Femur (tissue), 1 donor: ENCODE data around the gene TFG.
"Not testable (repeated sequence)": the region's sequence is repeated elsewhere in the genome, so short reads cannot be mapped to it uniquely, and the experiment has no call there.

Experiments
- DNase-seq: peaks from one replicate; pipeline ENCODE4 v3.0.0-alpha.2; 2017

TFG gene

DNA sequence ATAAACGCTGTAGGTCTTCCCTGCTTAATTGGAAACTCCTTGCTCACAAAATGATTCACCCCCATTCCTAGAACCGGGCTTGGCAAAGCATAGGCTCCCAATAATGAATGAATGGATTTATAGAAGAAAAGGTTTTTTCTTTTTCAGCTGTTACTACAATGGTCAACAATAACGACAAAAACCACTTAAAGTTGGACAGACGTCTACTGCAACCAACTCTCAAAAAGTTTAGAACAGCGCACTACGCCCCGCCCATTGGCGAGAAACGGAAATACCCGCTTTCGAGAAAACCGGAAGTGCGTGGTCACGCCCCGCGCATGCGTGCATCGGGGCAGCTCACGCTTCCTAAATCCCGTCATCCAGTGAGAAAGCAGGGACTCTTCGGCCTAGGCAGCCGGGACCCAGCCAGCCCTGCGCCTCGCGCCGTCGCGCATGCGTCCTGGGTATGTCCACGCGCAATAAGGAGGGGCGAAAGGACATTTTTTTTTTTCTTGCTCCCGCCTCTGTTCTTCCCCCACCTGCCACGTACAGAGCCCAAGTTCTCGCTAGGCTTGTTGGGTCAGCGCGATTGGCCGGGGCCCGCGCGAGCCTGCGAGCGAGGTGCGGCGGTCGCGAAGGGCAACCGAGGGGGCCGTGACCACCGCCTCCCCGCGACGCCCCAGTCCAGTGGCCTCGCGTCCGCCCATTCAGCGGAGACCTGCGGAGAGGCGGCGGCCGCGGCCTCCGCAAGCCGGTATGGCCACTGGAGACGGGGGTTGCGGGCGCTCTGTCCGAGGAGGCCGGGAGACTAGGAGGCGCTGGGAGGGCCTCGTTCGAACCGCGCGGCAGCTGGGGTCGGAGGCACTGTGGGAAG lies at the start of gene TFG:
Gene TFG (plus strand): TSS at position 506 of the 853 bp plus-strand sequence. CDS start 4,192 bp downstream, outside the sequence.
- DNase-seq: peak; percentile 99

DNA sequence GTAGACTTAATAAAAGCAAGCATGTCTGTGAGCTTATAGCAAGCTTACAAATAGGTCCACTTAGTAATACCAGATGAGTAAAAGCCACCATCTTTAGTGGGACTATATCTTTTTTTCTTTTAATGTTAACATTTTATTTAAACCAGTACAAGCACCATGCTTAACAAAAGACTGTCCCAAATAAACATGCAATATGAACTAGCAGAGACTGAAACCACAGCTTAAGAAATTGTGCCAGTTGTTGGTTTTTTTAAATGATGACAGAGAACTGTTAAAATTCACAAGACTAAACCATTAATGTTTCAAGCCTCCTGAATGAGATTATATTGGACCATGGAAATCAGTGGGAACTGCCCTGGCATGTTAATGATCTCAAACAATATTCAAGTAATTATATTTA lies 48.0 kb upstream of the TFG start:
- DNase-seq: not testable (repeated sequence)

DNA sequence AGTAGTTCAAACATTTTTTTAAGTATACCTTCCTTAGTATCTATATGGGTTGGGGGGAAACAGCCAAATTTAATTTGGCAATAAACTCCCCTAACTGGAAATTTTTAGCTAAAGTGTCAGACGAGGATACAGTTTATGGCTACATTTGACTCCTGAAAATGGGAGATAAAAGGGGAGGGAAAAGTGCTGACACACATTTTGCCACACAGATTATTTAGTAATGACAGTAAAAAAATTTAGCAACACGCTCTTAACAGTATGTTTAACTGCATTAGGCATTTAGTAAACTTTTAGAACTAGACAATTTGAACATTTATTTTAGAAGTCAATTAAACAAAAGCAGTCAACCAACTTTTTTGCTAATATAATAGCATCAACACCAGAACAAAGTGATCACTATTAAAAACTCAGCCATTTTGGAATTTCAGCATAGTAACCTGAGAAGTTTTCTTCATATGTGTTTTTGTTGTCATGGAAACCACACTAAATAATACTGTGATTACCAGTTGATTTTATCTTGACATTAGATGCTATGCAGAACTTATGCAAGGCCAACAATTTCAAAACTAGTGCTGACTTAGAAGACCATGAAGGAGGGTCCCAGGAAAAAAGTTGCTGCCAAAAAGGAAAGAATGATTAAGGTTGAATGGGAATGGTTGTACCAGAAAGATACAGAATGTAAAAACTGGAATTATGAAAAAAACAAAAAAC lies 47.0 kb upstream of the TFG start:
- DNase-seq: no peak

DNA sequence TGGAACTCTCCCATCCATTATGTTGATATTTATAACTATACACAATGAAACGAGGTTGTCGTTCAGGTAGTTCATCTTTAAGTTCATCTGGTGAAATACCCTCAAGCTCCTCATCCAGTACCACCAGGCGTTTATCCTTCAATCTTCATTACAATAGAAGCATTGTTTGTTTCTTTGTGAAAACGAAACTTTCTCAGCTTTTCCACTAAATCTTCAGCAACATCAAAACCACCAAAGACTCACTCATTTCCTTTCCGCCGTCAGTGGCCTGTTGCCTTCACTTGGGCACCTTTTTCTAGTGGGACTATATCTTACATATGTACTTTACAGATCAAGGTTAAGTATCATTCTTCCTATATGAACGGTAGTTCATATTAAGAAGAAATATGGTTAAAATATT lies 44.1 kb upstream of the TFG start:
- DNase-seq: no peak

DNA sequence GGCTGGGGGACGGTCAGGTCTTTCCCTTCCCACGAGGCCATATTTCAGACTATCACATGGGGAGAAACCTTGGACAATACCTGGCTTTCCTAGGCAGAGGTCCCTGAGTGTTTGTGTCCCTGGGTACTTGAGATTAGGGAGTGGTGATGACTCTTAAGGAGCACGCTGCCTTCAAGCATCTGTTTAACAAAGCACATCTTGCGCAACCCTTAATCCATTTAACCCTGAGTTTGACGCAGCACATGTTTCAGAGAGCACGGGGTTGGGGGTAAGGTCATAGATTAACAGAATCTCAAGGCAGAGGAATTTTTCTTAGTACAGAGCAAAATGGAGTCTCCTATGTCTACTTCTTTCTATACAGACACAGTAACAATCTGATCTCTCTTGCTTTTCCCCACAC lies 42.6 kb upstream of the TFG start:
- not testable (repeated sequence) for DNase-seq

DNA sequence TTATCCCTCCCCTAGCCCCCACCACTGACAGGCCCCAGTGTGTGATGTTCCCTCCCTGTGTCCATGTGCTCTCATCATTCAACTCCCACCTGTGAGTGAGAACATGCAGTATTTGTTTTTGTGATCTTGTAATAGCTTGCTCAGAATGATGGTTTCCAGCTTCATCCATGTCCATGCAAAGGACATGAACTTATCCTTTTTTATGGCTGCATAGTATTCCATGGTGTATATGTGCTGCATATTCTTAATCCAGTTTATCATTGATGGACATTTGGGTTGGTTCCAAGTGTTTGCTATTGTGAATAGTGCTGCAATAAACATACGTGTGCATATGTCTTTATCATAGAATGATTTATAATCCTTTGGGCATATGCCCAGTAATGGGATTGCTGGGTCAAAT lies 42.0 kb upstream of the TFG start:
- DNase-seq: not testable (repeated sequence)

DNA sequence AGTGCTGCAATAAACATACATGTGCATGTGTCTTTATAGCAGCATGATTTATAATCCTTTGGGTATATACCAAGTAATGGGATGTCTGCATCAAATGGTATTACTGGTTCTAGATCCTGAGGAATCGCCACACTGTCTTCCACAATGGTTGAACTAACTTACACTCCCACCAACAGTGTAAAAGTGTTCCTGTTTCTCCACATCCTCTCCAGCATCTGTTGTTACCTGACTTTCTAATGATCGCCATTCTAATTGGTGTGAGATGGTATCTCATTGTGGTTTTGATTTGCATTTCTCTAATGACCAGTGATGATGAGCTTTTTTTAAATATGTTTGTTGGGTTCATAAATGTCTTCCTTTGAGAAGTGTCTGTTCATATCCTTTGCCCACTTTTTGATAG lies 38.3 kb upstream of the TFG start:
- not testable (repeated sequence) for DNase-seq

DNA sequence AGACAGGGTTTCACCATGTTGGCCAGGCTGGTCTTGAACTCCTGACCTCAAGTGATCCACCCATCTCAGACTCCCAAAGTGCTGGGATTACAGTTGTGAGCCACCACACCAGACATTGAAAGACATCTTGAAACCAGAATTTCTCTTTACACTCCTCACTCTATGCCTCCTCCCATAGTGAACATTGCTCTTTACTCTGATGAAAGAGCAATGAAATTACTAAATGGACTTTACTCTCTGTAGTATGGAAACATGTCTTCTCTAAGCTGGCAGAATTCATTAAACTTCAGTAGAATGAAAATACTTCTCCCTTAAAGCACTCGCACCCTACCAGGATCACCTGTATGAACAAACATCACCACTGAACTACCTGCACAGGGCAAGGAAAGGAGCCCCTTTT lies 27.8 kb upstream of the TFG start:
- no peak for DNase-seq

DNA sequence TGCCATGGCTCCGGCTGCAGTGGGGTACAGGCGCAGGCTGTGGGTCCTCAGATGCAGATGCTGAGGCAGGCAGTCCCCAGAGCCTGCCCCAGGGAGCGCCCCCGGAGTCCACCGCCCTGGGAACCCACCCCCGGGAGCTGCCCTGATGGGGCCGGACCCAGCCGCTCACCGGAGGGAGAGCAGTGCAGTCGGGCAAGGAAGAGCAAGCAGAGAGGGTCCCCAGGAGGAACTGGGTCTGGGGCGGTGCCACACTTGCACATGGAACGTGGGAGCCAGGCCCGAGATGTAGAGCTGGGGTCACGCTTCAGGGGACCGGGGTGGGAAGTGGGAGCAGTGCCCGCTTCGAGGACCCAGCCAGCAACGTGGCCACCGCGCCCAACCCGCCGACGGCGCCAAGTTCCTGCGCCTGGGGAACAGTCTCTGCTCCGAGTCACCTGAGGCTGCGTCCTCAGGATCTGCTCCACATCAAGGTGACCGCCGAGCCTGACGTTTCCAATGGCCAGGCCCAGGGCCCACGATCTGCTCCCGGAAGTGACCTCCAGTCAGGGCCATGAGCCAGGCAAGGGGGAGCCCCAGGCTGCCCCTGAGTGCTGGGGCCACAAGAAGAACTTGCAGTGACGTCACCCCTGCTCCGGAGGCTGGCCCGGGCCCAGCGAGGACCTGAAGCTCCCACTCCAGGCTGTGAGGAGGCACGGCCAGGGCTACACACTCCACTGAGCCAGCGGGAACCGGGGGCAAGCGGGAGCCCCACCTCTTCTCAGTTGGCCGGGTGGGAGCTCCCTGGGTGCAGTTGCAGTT lies 27.0 kb upstream of the TFG start:
- DNase-seq: no peak

DNA sequence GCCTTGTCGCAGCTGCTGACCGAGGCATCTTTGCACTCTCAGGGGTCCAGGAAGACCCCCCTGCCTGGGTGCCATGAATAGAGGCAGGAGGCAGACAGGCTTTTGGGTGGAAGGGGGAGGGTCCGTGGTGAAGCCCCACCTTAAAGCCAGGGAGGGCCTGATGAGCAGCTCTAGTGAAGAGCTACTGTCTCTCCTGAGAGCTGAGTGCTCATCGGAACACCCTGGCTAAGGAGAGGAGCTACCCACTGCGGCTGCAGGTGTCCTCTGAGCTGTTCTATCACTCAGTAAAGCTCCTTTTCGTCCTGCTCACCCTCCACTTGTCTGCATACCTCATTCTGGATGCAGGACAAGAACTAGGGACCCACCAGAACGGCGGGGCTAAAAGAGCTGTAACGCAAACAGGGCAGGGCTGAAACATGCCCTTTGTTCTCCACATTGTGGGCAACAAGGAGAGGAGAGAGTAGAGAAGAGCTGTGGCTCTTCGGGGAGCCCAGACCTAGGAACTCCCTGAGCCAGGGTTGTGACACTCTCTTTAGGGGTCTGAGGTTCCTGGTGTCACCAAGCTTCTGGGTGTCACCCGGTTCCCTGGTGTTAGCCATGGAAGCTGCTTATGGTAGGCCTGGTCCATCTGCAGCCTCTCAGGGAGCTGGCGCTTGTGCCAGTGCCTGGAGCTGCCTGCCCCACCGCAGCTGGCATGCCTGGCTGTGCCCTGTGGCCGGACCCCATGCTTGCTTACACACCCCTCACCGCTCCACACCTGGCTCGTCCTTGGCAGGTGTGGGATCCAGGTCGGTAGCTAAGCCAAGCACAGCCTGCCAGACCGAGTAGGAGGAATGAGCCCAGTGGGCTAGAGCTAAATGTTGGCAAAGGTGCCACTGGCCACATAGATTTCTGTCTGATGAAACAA lies 26.2 kb upstream of the TFG start:
- no peak for DNase-seq

DNA sequence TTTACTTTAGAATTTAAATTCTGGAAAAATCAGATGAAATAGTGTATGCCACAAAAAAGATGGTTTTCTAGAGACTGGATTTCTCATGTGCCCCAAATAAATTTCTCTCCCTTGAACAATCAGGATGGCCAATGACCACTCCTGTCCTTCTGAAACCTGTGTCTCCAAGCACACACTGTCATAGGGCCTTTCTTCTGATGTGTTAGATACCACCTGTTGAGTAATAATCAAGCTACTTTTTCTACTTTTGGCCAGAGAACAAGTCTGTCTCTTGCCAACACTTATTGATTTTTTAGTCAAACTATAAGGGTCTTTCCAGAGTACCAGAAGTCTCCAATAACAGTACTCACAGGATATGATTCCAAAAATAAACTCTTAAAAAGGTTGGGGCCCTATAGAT lies 16.1 kb upstream of the TFG start:
- DNase-seq: no peak

DNA sequence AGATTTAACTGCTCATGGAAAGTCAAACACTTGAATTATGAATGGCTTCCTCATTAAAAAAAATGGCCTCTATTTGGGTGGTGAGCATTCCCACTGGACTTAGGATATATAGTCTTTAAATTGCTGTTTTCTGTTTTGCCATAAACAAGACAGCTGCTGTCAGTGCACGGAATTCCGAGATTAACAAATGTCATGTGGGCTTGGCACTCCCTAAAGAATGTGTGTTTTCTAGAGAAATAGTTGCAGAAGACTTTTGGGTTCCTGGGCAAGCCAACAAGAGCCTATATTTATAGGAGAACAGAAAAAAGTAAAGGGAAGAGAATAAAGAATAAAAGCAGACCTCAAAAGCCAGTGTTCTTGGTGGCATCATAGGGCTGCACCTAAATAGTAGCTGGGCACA lies 13.6 kb upstream of the TFG start:
- no peak for DNase-seq

DNA sequence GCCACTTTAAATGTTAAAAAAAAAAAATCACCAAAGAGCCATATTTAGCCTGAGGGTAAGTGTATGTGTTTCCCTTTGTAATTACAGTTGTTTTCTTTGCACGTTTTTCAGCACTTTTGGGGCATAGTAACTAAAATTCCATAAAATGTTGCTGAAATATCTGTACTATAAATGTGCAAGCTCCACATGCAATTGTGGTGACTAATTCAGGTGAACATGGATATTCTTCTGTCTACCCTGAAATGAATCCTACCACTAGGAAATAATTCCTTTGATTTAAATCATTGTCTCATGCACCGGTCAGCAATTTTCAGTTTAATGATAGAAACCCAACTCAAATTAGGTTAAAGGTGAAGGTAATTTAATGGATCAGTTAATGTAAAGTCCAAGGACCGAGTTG lies 13.1 kb upstream of the TFG start:
- DNase-seq: no peak

DNA sequence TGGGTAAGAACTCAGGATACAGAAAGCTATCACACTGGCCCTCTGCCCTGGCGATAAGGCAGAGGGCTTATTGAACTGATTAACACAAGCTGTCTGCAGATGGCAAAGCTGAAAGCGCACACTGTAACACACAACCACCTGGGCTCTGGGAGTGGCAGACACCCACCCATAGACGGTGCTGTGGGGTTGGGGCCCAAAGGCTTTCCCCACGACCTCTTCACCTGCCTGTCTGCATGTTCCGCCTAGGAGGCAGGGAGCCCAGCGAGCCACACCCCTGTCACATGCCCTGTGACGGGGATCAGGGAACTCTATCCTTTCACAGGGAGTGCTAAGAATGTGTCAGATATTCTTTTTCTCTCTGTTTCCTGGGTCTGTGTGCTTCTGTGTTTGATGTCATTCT lies 12.1 kb upstream of the TFG start:
- no peak for DNase-seq

DNA sequence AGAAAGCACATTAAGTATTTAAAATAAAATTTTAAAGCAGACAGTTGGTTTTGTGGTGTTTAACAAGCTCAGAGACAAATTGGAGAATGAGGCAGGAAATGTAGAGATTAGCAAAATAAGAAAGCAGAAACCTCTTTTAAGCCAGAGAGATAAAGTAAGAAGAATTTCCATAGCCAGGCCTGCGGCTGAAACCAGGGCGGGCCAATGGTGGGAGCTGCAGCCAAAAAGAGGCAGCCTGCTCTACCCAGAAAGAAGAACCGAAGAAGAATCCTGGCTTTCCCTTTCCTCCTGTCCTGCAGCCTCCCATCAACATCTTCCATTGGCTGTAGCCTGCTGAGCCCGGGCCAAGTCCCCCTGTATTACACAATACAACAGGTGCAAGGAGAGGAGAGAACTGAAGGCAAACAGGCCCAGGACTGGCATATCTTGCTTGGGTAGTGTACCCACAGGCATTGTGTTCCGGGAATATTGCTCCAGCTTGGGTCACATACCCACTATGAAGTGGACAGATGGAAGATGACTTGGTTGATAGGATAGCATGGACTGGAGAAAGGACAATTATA lies 11.5 kb upstream of the TFG start:
- no peak for DNase-seq

DNA sequence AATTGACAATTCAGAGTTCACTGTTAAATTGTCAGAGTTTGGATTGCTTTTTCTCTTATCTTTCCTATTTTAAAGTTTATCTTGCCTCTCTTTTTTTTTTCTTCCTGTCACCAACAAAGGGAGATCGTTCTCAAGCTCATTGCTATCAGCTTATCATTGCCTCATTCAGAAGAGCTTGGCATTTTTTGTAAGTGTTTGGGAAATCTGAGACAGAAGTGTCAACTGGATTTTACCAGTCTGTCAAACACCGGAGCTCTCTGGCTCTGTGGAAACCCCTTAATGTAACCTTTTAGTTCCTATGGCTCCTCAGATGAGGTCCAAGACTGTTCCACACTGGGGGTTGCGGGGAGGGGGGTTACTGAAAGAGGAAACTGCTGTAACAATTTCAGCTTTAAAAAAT lies 10.6 kb upstream of the TFG start:
- no peak for DNase-seq

DNA sequence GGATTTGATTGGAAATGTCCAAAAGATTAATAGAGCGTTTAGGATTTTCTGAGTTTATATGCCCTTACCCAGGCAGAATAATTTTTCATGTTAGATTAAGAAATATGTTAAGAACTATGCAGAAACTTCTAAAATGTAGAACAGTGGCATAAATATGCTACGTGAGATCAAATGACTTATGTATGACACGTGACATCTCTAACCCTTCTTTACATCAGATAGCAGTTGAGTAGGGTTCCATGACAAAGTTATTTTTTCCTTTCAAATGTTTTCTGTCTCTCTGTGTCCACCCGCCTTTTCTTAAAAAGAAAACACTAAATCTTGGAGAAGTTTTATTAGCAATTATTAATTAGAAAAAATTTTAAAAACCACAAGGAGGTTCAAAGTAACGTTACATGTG lies 8.6 kb upstream of the TFG start:
- DNase-seq: no peak

DNA sequence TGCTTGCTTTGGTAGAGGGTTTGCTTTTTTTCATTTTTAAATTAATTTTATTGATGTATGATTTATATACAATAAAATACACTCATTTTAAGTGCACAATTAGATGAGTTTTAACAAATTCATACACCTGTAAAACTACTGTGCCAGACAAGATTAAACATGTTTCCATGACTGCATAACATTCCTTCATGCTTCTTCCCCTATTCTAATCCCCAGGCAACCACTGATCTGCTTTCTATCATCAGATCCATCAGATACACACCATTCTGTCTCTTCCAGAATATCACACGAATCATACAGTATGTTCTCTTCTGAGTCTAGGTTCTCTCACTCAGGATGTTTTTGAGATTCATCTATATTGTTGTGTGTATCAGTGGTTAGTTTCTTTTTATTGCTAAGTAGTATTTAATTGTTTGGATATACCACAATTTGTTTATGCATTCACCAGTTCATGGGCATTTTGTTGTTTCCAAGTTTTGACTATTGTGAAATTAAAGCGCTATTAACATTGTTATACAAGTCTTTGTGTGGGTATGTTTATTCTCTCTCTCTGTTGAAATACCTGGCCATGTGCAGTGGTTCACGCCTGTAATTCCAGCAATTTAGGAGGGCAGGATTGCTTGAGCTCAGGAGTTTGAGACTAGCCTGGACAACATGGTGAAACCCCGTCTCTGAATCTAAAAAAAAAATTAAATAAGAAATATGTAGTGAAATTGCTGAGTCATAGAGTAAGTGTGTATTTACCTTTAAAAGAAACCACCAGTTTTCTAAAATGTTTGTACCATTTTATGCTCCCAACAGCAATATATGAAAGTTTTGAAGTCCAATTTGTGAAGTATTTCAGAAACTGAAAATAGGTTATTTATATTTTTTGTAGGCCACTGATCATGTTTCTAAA lies 7.0 kb upstream of the TFG start:
- no peak for DNase-seq

DNA sequence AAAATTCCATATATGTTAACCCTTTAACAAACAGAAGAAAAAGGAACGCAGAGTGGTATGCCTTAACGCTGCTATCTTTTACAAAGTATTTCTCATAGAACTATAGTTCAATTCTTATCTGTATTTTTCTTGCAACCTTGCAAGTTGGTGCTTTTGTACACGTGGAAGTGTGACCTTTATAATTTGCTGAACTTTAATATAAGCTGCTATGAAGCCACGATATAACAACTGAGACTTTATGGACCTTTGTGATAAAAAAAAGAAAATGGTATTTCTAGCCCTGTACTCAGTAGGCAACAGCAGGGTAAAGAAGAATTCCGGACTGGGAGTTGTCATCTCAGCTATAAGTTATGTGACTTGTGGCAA lies 6.3 kb upstream of the TFG start:
- no peak for DNase-seq

DNA sequence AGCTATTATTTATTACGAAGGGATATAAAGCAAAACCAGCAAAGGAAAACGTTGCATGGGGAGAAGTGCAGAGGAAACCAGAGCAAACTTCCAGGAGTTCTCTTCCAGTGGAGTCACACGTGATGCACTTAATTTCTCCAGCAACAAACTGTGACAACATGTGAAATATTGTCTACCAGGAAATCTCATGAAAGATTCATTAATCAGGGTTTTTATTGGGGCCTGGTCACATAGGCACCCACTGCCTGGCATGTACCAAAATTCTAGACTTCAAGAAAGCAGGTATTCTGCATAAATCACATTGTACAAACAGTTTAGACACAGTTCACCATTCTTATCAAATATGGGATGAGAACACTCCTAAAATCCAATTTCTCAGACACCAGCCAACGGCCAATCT lies 5.4 kb upstream of the TFG start:
- no peak for DNase-seq

DNA sequence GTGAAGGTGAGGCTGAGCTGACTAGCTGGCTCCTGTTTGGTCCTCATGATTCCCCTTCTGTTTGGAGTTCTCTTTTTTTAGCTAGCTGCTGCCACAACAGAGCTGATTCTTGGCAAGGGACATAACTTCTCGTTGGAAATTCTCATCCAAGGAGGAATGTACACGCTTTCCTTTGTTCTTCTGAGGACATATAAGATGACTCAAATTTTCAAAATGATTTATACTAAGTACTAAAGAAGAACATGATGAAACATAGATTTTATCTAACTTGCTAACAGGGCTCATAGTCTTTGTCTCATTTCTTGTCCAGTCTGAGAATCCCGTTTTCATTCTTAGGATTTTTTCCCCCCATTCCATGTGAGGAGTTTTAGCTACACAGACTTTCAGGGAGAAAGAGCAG lies 2.9 kb upstream of the TFG start:
- no peak for DNase-seq
